ENCODE measurements around the gene LYZL1.
A peak's percentile ranks its signal among the peaks of the same experiment; 100 is the strongest.
"Not testable (repeated sequence)": the region's sequence is repeated elsewhere in the genome, so short reads cannot be mapped to it uniquely, and the experiment has no call there.

Gene LYZL1

DNA sequence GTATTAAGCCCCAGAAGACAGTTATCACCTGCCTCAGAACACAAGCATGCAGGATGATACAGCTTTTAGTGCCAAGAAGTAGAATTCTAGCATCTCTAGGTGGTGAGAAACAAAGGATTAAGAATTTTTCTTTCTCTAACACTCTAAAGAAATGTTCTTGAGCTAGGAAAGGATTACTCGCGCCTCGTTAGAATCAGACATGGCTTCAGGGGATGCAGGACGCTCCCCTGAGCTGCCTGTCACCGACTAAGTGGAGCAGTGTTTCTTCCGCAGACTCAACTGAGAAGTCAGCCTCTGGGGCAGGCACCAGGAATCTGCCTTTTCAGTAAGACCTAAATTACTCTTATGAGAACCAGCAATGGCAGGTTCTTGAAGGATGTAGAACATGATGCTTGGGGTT lies at the start of gene LYZL1:
Gene LYZL1, plus strand, starts transcription at position 165 of the 400 bp plus-strand sequence. CDS start 2,798 bp downstream, outside the sequence.
- not testable (repeated sequence) for DNase-seq (ENCODE audit: extremely low read depth, low read depth)

DNA sequence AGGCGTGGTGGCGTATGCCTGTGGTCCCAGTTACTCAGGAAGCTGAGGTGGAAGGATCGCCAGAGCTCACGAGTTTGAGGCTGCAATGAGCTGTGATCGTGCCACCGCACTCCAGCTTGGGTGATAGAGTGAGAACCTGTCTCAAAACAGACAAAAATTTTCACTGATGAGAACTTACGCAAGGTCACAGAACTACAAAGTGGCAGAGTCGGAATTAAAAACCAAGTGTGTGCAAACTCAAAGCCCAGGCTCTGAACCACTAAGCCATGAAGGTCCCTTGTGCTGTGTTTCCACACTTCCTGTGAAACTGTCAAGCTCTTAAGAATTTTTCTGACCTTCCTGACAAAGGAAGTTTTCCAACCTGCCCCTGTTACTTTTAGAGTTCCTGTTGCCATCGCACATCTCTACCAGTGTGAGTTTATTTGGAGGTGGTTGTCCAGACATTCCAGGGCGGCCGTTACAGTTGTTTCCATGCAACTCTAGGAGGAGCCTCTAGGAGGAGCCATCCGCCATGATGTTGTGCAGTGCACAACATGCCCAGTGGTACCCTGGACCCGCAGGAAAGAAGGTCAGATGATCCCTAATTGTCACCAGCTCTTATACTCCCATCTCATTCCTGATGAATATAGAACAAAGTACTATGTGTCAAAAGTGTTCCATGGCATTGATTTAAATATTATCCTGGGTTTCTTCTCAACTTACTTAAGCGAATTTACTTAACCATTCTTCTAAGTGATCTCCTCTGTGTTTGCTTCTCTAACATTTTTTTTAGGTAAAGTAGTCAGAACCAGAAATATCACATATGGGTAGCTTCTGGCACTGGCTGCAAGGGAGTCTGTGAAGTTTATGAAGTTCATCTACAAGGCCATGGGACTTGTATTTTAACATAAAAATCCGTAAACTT lies 49.0 kb upstream of the LYZL1 start:
- TF ChIP-seq, protein P1, sequence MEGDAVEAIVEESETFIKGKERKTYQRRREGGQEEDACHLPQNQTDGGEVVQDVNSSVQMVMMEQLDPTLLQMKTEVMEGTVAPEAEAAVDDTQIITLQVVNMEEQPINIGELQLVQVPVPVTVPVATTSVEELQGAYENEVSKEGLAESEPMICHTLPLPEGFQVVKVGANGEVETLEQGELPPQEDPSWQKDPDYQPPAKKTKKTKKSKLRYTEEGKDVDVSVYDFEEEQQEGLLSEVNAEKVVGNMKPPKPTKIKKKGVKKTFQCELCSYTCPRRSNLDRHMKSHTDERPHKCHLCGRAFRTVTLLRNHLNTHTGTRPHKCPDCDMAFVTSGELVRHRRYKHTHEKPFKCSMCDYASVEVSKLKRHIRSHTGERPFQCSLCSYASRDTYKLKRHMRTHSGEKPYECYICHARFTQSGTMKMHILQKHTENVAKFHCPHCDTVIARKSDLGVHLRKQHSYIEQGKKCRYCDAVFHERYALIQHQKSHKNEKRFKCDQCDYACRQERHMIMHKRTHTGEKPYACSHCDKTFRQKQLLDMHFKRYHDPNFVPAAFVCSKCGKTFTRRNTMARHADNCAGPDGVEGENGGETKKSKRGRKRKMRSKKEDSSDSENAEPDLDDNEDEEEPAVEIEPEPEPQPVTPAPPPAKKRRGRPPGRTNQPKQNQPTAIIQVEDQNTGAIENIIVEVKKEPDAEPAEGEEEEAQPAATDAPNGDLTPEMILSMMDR (IDR thresholded peaks at IDR 0.05; ENCODE audit: low read depth, low read length) = peak; percentile 18
- DNase-seq (ENCODE audit: extremely low read depth, low read depth) = no peak

DNA sequence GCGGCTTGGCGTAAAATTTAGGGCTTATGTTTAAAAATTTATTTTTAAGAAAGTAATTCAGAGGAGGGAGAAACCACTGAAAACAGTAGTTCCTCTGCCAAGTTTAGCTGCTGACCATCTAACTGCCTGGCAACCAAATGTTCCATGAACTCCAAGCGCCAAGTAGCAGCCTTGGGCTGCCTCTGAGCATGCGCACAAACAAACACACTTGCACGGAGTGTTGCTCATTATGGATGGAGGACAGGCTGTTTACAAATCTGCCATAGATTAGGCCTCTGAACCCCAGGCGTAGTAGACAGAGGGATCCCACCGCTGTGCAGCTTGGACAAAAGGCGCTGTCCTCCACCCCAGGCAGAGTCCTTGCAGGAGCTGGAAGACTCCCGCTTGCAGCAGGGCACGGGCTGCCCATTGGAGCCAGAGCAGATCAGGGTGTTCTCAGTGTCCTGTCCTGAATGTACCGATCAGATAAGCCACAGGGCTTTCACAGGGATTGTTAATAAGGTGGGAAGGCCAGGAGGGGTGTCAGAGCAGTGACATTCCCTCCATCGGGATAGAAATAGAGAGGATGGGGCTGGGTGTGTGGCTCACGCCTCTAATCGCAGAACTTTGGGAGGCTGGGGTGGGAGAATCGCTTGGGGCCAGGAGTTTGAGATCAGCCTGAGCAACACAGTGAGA lies 47.7 kb upstream of the LYZL1 start:
- DNase-seq (ENCODE audit: extremely low read depth, low read depth) = no peak
- TF ChIP-seq, protein P1 (IDR thresholded peaks at IDR 0.05; ENCODE audit: low read depth, low read length) = no peak

DNA sequence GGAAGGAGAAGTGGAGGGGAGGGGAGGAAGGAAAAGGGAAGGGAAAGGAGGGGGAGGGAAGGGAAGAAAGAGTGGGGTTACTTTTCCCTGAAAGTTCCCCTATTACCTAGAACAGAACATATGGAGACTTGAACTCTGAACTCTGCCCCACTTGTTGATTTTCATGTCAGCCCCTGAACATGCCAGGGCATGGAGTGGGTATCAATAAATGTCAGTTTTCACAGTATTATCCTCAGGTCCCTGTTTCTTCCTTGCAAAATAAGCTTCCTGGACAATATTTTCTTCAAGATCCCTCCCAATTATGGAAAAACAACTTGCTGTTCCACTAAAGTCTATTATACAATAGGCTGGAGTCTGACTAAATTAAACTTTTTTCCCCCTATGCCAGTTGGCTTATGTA lies 46.9 kb upstream of the LYZL1 start:
- DNase-seq (ENCODE audit: extremely low read depth, low read depth) = no peak
- TF ChIP-seq, protein P1 (IDR thresholded peaks at IDR 0.05; ENCODE audit: low read depth, low read length) = no peak

DNA sequence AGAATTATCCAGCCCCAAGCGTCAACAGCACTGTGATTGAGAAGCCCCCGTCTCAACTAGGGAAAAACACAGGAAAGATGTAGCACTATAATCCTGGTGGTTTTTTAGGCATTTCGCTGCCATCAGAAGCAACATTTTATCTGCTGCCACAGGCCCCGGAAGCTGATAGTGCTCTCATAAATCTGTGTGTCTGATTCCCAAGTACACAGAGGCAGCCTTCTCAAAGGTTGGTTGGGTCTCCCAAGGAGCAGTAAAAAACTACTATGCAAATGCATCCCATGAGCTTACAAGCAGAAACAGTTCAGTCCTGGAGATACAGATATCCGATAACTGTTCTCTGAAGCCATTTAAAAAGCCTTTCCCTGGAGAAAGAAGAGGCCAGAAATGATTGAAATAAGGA lies 45.8 kb upstream of the LYZL1 start:
- TF ChIP-seq, protein P1 (IDR thresholded peaks at IDR 0.05; ENCODE audit: low read depth, low read length) = no peak
- DNase-seq (ENCODE audit: extremely low read depth, low read depth) = no peak

DNA sequence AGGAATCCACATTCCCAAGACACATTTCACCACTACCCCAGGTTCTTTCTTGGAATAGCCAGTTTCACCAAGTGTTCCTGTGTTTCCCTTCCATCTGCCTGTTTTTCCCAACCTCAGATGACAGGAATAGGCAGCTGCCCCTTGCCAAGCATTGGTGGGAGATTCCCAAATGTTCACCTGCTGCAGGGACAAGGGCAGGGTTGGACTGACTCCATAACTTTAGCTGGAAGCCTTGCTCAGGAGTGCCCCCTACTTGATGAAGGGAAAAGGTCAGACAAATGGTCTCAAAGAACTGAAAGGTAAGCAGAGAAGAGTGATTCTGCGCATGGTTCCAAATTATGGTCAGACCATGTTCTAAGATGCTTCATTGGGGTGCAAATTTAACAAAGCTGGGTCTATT lies 45.1 kb upstream of the LYZL1 start:
- TF ChIP-seq, protein P1 (IDR thresholded peaks at IDR 0.05; ENCODE audit: low read depth, low read length) = peak; percentile 27
- no peak for DNase-seq (ENCODE audit: extremely low read depth, low read depth)

DNA sequence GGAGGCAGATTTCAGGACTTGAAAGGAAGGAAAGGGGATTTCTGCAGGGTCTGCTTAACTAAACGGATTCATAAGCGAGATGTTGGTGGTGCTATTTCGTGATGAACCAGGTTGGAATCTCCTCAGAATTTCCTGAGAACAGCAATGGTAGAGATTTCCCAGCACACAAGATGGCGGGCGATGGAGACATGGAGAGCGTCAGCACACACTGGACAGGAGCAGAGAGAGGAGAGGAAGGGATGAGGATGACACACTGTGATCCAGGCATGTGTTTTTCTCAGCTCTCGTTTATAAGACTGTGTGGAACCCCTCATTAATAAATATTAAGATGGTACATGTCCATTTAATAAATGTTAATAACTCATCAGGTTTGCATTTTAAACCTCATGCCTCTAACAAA lies 43.9 kb upstream of the LYZL1 start:
- DNase-seq (ENCODE audit: extremely low read depth, low read depth) = no peak
- TF ChIP-seq, protein P1 (IDR thresholded peaks at IDR 0.05; ENCODE audit: low read depth, low read length) = no peak

All from AG09319 (cell line).